HG02798 (cell line): Measurements from ENCODE around the gene CLDN18.
A peak's percentile ranks its signal among the peaks of the same experiment; 100 is the strongest.

Source experiments
- ATAC-seq: cut with Tn5 transposase; IDR thresholded peaks from one replicate; pipeline ENCODE4 v1.9.1; 2021; ENCODE audit warnings: mild to moderate bottlenecking; ENCODE audit not compliant: unreplicated experiment, poor library complexity

The CLDN18 gene

GRCh38 chr3:138009476-138010272 lies at the start of gene CLDN18:
TSS of gene CLDN18 (plus strand) at chr3:138010165. CDS start at chr3:138010226, 61 bp downstream.
- ATAC-seq = no peak

- ATAC-seq = no peak
Observed at GRCh38 chr3:137962251-137962650, 47.7 kb upstream of the CLDN18 start.

GRCh38 chr3:137963463-137963862 lies 46.5 kb upstream of the CLDN18 start:
- ATAC-seq = no peak

DNA sequence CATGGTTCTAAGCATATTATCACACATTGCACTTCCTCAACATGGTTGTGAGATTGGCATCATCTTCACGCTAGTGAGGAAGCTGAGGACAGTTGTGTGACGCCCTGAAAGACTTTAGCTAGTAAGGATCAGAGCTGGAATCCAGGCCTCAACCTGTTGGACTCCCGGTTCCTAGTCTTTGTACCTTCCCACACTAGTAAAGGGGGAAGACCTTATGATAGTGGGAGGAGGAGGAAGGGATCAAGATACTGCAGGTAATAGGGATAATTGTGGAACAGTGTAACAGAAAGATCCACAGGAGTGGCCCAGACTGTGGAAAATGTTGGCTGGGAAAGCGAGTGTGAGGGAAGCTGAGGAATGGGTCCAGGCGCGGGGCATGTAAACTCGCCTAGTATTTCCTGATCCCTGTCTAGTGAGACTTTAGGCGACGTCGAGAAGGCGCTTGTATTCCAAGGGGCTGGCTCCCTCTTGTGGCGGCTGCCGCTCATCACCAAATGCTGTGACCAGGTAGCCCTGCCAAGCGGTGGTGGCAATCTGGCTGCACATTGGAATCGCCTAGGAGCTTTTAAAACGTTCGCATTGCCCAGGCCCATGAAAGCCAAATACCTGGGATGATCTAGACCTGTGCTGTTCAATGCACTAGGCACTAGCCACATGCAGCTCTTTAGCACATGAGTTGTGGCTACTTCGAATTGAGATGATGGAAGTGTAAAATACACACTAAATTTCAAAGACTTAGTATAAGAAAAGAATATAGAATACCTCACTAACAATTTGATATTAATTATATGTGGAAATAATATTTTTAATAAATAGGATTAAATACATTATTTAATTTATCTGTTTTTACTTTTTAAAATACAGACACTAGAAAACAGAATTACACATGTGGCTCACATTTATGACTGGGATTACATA lies 38.8 kb upstream of the CLDN18 start:
- ATAC-seq = peak; percentile 90

DNA sequence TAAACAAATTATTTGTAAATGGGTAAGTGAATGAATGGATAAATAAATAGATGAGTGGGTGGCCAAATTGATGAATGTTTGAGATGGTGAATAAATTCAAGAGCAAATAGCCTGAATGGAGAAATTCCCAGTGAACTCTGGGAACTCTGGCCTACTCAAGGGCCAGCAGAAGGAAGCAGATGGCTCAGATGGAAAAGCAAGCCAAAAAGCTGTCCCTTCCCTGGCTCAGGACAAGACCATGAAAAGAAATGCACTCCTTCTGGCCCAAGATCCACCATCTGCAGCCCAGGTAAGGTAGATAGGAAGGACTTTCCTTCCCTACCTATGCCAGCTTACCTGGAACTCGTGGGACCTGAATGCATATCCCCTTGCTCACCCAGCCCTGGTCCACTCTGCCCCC lies 37.6 kb upstream of the CLDN18 start:
- ATAC-seq = no peak

DNA sequence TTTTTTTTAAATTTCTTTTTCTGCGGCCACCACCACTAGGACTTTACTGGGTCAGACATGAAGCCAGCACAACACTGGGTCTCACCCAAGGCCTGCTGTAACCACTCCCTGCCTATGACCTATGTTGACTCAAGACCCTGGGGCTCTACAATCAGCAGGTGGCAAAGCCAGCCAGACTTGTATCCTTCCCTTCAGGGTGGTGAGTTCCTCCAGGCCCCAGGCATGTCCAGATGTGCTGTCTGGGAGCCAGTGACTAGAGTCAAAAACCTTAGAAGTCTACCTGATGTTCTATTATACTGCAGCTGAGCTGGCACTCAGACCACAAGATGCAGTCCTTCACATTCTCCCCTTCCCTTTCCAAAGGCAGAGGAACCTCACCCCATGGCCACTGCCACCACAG lies 31.6 kb upstream of the CLDN18 start:
- no peak for ATAC-seq

- ATAC-seq = peak; percentile 24
Observed at GRCh38 chr3:137987723-137988122, 22.2 kb upstream of the CLDN18 start.

DNA sequence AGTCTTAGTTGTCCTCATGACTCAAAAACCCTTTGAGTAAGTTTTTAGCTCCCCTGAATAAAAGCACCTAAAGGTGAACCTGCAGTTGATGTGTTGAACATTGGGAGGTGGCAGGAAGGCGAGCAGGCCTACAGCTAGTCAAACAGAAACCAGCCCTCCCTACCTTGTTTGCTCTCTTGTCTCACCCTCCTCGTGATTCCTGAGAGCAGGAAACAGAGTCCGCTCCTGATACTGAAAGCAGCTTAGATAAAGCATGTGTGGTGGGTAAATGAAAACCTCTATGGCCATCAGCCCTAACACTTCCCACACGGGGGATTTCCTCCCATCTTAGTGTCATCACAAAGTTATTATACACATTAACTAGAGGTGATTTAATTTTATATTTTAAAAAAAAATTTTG lies 21.8 kb upstream of the CLDN18 start:
- peak; percentile 78 for ATAC-seq

DNA sequence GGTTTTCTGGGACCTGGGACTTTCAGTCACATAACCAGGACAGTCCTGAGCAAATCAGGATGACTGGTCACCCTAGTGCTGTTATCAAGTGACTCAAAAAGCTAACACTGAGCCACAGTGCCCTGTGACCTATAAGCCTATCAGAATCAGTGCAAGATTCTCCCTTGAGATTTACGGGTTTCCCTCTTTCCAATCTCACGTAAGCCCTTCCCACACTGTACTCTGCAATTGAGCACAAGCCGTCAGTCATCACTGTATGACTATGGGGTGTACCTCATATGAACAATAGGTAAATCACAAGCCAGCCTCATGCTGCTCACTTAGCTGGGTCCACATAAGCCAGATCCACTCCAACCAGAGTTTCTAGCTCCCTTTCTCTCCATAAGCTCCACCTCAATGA lies 21.0 kb upstream of the CLDN18 start:
- peak; percentile 76 for ATAC-seq

GRCh38 chr3:137990427-137990826 lies 19.5 kb upstream of the CLDN18 start:
- no peak for ATAC-seq

GRCh38 chr3:137992592-137992991 lies 17.4 kb upstream of the CLDN18 start:
- ATAC-seq = no peak

GRCh38 chr3:137998121-137999042 lies 11.6 kb upstream of the CLDN18 start:
- ATAC-seq = no peak

GRCh38 chr3:138003069-138003468 lies 6.9 kb upstream of the CLDN18 start:
- no peak for ATAC-seq

- no peak for ATAC-seq
Observed at GRCh38 chr3:138005627-138006026, 4.3 kb upstream of the CLDN18 start.

GRCh38 chr3:138007898-138008297 lies 2.1 kb upstream of the CLDN18 start:
- no peak for ATAC-seq

DNA sequence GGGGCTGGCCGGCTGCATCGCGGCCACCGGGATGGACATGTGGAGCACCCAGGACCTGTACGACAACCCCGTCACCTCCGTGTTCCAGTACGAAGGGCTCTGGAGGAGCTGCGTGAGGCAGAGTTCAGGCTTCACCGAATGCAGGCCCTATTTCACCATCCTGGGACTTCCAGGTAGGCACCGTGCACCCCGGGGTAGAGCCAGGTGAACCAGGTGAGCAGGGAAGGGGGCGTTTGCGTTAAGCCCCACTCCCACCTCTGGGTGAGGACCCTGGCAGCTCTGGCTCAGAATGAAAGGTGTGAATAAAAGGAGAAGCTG lies 267 bp downstream of the CLDN18 start:
- no peak for ATAC-seq

- ATAC-seq = no peak
Observed at GRCh38 chr3:138011722-138012121, 1.8 kb downstream of the CLDN18 start.

GRCh38 chr3:138012526-138012925 lies 2.6 kb downstream of the CLDN18 start:
- ATAC-seq = no peak

GRCh38 chr3:138016065-138016464 lies 6.1 kb downstream of the CLDN18 start:
- no peak for ATAC-seq

- ATAC-seq = no peak
Observed at GRCh38 chr3:138019281-138020069, 9.5 kb downstream of the CLDN18 start.
